NCI-H1694 (cell line): ENCODE results near the gene SREBF1.

Experiments used
- DNase-seq: peaks from one replicate; lab custom pipeline; 2025; lab: John Stamatoyannopoulos, UW

Gene SREBF1

DNA sequence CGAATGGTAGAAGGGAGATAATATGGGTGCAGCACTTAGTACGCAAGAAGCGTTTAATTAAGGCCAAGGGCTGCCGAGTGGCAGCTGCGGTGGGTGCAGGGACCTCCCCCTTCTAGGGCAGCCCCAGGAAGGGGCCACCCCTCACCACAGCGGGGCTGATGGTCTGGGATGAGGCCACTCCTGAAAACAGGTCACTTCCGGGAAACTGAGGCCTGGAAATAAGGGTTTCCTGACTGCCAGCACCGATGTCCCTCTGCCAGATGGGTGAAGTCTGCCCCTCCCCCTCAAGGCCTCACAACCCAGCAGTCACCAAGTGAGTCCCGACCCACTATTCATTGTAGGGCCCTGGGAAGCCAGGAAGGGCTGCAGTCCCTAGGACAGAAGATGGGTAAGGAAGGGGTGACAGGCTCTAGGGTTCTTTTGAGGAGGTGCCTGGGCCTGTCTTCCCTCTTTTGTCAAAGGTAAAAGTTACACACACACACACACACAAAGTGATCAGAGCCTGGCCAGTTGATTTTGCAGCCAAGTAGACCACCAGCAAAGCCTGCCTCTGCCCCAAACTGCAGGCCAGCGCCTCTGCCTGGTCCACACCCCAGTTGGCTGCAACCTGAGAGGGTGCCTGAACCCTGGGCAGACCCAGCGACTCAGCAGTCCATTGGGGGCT is 12.5 kb downstream of the SREBF1 start:
- no peak for DNase-seq

GRCh38 chr17:17823433-17824118 is 13.2 kb downstream of the SREBF1 start:
- peak; percentile 67 for DNase-seq

- no peak for DNase-seq
These were observed 14.2 kb downstream of the SREBF1 start for GRCh38 chr17:17822616-17823015.

- no peak for DNase-seq
These were observed 14.6 kb downstream of the SREBF1 start for GRCh38 chr17:17822189-17822588.

DNA sequence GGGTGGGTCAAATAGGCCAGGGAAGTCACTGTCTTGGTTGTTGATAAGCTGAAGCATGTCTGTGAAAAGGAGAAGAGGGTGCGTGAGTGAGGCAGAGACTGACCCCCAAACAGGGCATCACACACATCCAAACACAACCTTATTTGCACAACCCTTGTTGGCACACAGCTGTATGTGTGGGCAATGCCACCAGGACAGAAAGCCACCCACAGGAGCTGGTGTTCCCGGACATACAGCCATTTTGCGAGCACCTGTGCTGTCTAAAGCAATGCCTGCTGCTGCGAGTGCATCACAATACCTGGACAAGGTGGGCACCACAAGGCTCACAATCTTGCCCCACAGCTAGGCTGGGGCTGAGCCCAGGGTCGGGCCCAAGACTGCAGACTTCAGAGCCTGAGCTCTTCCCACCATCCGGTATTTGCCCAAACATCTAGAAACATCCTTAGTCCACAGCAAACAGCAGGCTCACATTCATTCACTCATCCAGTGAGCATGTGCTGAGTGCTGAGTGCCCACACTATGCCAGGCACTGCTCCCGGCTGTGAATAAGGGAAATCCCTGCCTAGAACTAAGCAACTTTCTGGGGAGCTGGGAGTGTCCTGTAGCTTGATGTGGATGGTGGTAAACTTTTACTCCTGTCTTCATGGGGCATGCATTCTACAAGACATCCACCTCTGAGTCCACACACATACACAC is 16.2 kb downstream of the SREBF1 start:
- no peak for DNase-seq

GRCh38 chr17:17820046-17820445 is 16.7 kb downstream of the SREBF1 start:
- no peak for DNase-seq

- DNase-seq: no peak
These were observed 17.2 kb downstream of the SREBF1 start for GRCh38 chr17:17819561-17819995.

DNA sequence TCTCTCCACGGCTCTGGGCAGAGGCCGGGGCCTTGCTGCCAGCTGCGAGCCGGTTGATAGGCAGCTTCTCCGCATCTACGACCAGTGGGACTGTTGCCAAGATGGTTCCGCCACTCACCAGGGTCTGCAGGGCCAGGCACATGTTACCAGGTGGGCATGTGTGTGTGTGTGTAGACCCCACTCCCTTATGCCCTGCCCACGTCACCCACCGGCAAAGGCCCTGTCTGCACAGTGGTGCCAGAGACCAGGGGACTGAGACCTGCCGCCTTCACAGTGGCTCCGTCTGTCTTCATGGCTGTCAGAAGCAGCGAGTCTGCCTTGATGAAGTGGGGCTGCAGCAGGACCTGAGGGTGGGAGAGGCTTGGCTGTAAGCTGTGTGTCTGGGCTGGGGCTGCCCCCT is 17.7 kb downstream of the SREBF1 start:
- DNase-seq: no peak

GRCh38 chr17:17818088-17818526 is 18.7 kb downstream of the SREBF1 start:
- no peak for DNase-seq

- no peak for DNase-seq
These were observed 19.2 kb downstream of the SREBF1 start for GRCh38 chr17:17817552-17817947.

DNA sequence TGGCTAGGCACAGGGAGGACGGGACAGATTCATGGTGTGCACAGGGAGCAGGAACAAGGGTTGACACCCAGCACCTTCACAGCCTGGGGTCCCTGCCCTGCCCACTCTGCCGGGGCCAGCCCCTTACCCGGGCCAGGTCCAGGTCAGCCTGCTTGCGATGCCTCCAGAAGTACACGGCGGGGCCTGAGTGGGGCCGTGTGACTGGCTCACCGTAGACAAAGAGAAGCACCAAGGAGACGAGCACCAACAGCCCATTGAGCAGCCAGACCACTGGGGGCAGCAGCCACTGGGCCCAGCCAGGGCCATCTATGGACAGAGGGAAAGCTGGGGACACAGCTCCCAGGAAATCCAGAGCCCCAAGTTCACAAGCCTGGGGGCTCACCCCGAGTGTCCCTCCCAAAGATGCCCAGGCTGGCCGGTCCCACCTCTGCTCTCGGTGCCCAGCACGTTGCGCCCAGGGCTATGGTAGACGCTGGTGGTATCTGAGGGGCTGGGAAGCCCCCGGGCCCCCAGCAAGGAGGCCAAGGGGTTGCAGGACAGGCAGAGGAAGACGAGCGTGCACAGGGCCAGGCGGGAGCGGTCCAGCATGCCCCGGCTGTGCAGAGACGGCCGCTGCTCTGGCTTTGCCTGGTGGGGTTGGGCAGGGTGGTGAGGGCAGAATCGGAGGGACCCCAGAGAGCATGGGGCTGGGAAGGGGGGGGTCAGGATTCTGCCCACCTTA is 19.8 kb downstream of the SREBF1 start:
- no peak for DNase-seq

- peak; percentile 88 for DNase-seq
These were observed 20.5 kb downstream of the SREBF1 start for GRCh38 chr17:17816240-17816814.

GRCh38 chr17:17815436-17816200 is 21.2 kb downstream of the SREBF1 start:
- DNase-seq: no peak

- no peak for DNase-seq
These were observed 21.8 kb downstream of the SREBF1 start for GRCh38 chr17:17815062-17815406.

DNA sequence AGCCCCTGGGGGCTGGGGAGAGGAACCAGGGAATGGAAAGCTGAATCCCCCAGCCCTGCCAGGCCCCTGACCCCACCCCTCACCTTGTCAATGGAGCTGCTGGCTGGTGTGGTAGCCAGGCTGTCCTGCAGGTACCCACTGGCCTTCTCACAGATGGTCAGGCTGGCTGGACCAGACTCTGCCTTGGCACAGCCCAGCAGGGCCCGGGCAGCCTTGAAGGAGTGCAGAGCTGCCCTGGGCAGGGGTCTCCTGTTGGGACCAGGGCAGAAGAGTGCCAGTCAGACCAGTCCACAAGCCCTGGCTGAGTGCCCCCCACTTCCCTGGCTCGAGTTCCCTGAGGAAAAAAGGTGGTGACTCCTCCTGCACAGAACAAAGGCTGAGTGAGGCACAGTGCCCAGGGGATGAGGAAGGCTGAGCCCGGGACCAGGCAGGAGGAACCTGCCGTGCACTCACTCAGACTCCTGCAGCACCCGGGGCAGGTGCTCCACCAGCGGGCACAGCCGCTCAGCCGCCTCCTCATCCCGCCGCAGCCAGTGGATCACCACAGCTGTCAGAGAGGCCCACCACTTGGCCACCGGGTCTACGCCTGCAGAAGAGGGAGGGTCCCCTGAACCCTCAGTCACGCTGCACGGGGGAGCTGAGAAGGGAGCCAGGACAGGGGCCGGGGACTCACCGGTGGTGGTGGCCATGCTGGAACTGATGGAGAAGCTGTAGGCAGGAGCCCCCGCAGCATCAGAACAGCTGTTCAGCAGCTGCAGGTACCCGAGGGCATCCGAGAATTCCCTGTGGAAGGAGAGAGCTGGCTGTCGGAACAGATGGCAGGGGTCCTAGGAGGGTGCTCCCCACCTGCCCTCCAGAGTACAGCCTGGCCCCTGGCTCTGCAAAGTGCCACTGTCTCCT is 22.4 kb downstream of the SREBF1 start:
- DNase-seq: peak; percentile 63

DNA sequence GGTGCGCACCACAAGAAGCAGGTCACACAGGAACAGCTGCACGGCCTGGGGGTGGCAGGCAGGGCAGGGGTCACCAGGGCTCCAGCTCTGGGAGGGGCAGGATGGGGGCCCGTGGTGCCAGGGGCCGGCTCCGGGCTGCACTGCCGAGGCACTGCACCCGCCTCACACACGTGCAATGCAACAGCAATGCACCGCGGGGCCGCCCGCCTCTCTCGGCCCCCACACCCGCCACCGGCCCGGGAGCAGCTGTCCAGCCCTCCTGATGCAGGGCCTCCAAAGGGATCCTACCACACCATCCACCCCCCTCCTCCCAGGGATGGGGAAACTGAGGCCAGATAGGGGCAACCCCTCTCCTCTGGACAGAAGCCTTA is 23.1 kb downstream of the SREBF1 start:
- DNase-seq: no peak

GRCh38 chr17:17813055-17813724 is 23.6 kb downstream of the SREBF1 start:
- no peak for DNase-seq

- no peak for DNase-seq
These were observed 24.4 kb downstream of the SREBF1 start for GRCh38 chr17:17812211-17813054.
